HG03060 (cell line): Measurements from ENCODE around the gene ZRANB1.

Experiments used
- ATAC-seq: cut with Tn5 transposase; IDR thresholded peaks from one replicate; pipeline ENCODE4 v1.9.1; 2021; ENCODE audit warnings: low read depth, moderate number of reproducible peaks; ENCODE audit not compliant: unreplicated experiment

The ZRANB1 gene

DNA sequence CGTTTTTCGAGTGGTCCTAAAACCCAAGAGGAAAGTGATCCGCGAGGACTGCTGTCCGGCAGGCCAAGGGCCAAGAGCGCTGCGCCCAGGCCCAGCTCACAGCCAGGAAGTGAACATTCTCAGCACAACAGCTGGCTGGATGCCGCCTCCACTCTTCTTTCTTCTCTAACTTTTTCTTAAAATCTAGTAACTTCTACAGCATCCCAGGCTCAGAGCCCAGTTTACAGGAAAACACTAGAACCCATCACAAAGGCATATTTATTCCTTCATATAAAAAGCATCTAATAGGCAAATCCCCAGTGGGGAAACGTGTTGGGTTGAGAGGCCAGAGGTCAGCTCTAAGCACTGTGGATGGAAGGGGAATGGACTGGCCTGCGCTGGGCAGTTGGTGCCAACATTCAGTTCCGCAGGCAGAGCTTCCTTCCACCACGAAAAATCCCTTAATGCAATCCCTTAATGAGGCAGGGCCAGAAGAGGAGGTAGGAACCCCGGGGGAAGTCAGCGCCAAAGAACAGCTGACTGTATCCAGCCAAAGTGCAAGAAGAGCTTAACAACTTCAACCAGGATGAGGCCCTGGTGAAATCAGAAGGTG lies 74.8 kb downstream of the ZRANB1 start:
- no peak for ATAC-seq

DNA sequence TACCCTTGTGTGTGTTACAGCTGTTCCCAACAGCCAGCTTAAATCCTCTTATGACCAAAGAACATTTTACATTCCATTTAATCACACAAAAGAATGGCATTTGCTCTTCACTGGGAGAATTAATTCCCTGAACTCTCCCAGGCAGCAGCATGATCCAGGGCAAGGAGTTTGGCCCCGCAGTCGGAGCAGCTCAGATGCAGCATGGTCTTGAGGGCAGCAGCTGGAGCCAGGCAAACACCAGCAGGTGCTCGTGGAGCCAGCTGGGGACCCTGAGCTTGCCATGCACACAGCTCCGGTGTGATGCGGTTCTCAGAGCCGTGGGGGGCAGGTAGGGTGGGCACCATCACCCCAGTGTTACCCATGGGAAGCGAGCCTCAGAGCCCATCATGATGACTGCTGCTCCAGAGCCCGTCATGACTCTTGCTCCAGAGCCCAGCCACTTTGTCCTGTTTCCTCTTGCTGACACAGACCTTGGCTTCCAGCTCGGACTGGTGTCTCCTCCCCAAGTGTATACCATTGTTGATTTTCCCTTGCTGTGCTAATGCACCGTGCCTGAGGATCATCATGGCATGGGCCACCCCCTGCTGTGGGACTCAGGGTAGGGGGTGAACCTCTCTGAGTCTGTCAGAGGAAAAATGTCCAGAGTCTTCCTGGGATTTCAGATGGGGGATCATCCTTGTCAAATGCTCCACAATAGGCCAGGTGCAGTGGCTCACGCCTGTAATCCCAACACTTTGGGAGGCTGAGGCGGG lies 75.8 kb downstream of the ZRANB1 start:
- no peak for ATAC-seq

DNA sequence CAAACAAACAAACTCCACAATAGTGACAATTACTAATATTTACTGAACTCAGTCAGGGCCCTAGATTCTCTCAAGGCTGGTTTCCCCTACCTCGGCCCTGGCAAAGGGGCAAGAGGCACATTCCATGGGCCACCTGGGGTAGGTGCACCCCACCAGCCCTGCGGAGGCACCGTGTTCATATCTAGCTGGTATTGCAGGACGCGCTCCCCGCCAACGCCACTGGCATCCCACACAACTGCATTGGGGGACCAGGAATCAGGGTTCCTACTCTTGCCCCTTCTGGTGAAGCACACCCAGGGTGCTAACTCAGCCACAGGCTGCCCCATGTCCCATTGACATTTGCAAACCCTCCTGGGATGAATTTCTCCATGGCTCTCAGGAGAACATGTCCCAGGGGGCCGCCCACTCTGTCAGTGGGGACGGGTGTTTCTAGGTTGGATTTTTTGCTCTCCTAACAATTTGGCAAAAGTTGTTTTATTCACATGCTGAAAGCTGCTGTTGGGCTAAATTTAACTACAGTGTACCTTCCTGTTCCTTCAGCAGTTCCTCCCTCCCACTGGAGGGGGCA lies 76.7 kb downstream of the ZRANB1 start:
- ATAC-seq: no peak

DNA sequence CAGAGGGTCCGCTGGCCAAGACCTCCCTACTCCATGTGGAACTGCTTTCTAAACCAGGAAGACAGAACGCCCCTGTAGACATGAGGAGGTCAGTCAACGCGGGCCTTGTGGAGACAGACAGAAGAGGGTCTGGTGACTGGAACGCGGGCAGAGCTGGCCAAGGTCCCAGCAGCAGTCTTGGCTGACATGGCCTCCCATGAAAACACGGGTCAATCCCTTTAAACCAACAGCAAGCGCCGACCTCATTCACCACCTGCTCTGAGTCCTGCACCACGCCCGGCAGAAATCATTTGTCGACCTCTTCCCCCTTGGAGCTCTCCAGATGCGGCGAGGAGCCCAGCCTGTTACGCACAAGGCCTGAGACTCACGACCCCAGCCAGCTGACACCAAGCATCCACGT lies 78.5 kb downstream of the ZRANB1 start:
- no peak for ATAC-seq

DNA sequence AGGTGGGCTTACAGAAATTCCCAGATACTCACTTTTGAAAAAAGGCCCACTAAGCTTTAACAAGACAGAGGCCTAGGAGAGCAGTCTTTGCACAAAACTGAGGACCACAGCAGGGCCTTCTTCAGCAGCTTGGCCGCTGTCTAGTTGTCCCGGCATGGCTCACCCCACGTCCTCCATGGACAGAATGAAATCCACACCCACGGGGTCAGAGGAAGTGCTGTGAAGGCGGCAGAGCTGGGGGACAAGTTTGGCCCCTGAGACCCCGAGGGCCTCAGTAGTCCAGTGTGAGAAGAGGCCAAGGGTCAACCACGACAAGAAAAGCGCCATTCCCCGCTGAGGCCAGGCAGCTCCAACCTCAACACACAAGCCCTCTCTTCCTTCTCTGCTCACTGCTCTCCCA lies 78.9 kb downstream of the ZRANB1 start:
- ATAC-seq: no peak

DNA sequence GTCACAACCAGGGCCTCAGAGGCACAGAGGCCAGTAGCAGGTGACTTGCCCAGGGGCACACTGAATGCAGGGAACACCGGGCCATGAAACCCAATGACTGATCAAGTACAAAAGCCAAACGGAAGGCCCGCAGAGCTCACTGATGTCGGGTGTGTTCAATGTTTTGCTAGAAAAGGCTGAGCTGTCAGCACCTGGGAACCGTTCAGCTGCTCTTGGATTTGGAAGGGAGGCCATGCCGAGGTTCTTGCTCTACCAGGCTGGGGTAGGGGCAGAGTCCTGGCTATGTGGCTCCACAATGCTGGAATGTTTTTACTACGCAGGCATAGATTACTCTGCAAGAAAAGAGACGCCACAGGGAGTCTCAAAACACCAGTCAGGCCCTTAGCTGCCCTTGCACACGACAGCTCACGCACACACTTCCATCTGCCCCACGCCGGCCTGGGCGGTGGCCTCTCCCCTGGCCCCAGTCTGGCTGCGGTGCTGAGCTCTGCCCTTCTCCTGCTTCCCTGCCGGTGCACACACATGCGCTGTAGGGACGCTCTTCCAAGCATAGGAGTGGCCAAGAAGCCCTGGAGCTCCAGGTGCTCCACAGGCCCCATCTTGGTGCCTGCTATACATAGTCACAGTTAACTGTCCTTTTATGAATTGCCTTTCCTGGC lies 79.9 kb downstream of the ZRANB1 start:
- no peak for ATAC-seq

DNA sequence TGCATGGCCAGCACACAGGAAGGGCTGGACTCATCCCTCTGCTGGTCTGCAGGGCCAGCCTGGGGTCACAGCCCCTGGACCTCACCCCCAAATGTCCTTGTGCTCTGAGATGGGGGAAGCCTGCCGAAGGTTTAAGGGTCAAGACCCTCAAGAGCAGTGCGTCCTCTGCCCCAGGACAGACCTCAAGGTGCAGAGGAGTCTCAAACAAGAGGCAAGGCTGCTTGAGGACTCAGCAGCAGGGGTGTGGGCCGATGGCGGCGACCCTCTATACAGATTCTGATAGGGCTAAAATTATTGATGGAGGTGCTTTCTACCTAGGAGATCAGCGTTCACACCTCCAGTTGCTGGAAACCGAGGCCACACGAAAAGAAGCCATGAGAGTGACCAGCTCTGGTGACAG lies 80.7 kb downstream of the ZRANB1 start:
- ATAC-seq: no peak

DNA sequence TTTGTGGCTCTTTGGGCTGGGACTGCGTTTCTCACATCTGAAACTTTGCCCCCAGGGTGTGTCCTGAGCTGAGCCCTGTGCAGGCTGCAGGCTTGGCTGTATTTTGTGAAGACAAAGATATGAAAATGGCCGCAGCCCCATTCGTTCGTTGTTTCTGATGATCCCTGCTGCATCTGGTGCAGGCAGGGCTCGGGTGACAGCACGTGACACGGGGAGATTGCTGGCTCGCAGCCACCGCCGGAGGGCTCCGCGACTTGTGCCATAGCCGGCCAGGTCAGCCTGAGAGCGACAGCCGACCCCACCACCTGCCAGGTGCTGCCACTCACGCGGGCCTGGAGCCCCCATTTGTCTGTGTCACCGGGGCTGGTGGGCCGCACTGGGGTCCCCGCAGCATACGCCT lies 81.3 kb downstream of the ZRANB1 start:
- ATAC-seq: no peak

DNA sequence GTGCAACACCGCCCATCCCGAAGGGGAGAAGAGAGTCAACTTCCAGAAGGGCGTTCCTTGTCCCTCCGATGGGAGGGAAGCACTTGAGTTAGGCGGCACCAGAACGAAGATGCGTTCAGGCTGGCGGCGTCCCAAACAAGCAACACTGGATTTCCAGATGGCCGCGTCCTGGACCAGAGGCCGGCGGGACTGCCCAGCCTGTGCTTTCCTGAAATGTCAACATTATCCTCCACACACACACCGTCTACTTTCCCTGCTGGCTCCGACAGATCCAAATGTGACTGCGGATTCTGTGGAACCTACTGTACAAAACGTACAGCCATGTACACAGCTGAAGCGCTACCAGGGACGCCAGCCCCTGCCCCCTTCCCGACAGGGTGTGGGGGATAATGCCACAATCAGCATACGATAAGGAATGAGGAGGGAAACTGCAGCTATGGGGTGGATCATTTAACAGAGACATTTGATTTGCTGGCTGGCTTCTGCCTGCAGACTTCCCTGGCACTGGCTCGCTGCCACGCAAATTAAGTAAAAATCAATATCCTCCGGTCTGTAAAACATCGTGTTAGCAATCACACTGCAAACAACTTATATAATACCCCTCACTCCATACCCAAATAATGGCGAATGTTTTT lies 82.1 kb downstream of the ZRANB1 start:
- ATAC-seq: no peak

DNA sequence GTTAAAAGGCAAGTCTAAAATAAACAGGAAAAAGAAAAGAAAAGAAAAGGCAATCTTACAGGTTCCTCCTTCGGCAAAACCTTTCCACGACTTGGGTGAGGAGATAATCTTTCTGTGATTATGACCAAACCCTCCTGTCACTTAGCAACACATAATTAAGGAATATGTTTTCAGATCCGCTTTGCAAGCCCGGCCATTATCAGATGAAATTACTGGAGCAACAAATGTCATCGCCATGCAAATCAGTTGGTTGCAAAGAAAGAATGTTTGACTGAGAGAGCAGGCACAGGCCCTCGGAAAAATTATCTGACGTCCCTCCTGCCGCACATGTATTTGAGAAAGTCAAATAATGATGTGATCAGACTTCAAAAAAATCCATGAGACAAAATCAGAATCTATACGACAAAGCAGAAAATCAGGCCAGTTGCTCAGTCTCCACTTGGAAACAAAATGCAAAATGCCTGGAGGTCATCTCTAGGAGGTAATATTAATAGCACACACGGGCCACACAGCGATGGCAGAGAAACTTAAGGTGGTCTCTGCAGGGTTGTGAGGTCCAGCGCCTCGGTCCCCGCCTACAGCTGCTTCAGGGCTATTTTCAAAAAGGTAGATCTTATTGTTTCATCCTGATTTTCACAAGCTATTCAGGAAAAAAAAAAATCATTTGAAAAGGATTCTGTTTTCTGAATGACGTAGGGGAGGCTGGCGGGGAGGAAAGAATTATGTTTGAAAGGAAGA lies 82.7 kb downstream of the ZRANB1 start:
- no peak for ATAC-seq

DNA sequence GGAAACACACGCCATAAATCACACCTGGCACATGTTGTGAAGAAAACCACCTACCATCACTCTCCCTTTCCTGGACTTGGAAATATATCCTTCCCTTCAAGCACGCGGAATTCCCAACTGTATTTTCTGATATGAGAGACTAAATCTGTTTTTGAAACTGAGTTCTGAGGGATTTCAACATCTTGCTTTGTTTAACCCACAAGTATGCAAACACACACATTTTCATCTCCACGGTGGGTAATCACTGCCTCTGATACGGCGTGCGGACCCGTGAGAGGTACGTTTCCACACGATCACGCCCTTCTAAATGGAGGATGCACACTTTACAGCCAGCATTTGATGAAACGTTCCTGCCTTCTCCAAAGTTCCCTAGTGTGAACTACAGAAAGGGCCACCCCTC lies 83.4 kb downstream of the ZRANB1 start:
- ATAC-seq: no peak

DNA sequence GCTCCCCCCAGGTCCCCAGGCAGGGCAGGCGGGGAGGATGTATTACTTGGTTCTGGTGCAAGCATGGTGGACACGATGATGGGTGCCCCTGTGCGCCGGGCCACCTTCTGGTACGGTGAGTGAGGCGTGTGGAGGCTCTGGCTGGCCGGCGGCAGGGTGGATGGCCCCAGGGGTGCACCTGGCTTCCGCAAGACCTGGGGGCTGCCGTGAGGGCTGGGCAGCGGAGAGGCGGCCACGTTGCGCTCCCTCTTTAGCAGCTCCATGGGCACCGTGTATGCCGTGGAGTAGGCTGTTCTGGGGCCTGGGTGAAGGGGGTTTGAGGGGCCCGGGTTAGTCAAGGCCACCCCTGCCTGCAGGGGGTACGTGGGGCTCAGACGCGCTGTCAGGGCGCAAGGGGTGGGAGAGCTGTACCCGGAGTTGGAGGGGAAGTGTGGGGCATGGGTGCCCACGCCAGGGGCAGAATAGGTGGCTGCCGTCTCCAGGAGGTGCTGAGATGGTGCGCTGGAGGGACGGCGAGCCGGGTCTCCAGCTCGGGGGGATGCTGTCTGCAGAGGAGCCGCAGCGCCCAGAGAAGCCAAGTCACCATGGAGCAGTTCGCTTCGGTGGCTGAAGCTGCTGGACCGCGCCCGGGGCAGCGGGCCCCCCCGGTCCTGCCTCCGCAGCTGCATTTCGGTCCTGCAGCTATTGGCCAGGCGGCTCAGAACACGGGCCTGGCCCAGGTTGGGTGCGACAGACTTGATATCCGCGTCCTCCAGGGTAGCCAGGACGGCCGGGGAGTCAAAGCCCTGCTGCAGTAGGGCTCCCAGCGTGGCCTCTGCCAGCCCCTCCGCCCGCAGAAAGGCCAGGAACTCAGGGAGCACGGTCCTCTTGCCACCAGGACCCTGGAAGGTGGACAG lies 84.4 kb downstream of the ZRANB1 start:
- no peak for ATAC-seq

DNA sequence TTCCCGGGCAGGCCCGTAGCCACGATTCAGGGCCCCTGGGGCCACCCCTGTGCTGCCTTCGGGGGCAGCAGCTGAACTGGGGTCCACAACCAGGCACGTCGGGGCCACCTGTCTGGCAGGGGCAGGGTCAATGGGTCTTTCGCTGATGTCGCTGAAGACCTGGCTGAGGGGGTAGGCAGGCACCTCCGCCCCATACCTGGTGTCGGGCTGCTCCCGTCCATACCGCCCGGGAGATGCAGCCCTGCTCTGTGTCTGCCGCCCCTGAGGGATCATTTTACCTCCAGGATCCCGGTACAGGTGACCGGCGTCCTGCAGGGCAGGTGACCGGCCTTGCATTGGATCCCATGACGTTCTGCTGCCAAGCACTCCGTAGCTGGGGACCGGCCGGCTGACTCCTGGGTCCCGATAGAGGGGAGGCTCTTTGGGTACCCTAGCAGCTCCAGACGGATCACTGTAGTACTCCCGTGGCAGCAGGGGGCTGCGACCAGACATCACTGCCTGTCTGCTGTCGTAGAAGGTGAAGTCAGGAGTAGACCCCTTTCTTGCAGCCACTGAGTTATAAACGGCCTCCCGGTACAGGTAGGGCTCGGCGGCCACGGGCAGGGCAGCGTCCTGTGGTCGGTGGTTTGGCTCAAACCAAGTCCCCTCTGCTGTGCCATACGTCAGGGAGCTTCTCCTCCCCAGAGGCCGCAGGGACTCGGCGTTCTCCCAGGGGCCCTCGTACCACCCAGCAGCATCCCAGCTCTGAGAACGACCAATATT lies 85.2 kb downstream of the ZRANB1 start:
- ATAC-seq: no peak

DNA sequence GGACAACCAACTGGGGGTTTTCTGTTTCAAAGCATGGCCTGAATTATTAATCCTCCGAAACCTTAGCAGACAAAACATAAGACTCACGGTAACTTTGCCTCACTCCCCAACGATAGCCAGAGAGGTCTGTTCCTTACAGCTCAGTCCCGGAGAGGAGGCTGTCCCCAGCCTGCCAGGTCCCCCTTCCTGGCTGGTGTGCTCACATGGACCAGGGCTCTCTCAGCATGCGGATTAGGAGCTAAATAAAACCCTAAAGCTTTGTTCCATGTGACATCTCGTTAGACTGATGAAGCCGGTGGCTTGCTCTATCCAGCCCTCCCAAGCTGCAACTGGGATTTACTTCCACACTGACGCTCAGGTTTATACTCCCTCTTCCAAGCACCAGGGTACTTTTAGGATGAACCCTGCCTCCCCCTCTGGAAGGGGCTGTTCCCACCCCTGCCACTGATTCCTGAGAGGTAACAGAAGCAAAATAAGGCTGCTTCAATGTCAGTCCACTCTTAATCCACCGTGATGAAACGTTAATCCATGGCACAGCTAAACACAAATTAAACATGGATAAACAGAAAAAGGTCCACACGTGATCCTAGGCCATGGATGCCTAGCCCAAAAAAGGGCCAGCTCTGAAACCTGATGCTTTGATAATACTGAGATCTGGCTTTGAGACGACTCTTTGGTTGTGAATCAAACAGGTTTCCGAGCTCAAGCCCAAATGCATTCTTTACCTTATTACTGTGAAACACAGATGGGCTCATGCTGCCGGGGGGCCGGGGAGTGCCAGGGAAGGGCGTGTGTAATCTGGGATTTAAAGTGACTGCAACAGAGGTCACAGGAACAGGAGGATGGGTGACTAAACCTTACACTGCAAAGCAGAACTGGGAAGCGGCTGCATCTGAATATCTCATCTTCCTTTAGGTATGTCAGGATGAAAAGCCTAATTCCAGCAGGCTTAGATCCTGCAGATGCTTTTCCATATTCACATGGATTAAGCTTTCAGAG lies 86.2 kb downstream of the ZRANB1 start:
- ATAC-seq: no peak

DNA sequence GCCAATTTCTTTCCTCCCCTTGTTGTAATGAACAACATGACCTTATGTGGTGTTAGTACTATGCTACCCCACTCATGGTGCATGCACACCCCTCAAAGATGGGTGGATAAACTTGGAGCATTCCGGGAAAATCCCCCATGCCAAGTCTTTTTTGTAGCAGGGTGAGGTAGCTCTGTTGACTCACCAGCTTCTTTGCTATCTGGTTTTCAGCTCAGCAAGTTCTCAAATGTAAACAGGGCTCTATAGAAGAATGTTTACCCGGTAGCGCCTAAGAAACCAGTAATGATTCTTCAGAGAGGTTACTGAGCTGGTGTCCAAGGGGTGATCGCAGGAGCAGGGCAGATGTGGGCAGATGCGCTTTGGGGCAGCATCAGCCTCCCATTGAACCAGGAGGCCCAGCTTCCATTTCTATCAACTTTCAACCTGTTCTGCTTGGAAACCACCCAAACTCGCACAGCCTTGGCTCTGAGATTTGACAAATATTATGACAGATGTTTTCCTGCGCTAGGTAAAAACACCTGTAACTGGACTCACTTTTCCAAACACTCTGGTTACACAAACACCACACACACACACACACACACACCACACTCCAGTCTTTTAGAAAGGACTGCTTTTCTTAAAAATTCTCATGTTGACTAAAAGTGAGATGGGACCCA lies 87.8 kb downstream of the ZRANB1 start:
- no peak for ATAC-seq

DNA sequence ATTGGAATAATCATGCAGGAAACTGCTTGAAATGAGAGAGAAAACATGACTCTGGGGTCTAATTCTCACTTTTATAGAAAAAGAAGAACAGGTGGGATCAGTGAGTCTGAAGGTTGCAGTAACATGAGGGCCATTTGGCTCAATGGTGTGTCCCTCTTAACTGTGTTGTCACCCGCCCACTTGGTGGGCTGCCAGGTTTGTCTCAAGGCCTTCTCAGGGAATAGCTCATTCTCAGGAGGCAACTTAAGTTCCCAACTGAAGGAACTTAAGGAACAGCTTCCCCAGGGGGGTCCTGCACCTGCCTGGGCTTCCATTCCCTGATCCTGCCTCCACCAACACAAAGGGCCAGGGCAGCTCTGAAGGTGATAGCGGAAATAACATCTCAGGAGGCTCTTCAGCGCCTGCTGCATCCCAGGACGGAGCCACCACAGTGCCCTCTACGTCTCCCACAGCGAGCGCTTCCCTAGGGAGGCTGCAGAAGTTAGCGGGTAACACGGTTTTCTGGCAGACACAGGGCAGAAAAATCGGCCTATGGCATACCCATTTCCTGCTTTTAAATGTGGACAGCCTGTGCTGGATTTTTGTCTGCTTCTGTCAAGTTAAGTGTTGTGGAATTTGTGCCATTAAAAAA lies 88.8 kb downstream of the ZRANB1 start:
- no peak for ATAC-seq
